Measurements from ENCODE around the gene NXPH1. TPM values are rescaled to one million over a fixed set of nuclear protein-coding genes. Genes with fewer than 3 reads are reported as not detected.

The NXPH1 gene
- total RNA-seq, 4 donors from 2014 or later = not detected

DNA sequence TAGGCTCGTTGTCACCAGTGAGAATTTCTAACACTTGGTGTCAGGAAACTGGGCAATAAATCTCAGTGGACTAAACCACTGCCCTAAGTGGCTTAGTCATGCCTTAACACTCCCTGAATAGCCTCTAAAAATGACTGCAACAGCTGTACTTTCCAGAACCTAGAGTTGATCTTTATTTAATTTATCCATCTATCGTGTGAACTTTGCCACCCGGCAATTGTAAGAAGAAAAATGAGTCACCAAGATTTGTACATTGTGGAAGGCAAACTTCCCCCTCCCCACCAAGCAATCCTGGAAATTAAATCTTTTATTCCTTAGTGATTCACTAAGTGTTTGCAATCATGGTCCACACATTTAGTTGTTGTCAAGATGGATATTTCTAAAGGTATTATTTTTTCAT lies 47.1 kb downstream of the NXPH1 start:
- intact Hi-C loops (cut with DNase I) = no loop called here

DNA sequence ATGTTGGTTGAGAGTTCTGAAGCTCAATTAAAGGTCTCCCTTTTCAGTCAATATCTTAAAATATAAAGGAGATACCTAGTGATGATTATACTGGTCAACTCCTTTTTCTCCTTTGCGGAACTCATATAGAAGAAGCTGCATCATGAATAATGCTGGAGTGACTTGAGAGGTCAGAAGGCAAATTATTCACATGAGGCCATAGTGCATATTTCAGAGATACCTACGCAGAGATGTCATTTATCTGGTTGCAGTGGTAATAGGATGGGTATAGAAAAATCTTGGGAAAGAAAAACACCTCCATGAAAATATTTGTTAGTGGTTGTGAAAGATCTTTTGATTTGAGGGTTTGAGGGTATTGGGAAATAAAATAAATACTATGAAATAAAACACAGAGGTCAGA lies 47.7 kb downstream of the NXPH1 start:
- intact Hi-C loops (cut with DNase I) = no loop called here
- 85% methylated on average over 2 of the region's 2 CpGs for WGBS

More for the DNA sequence above, 47.1 kb downstream of the NXPH1 start:
- no peak for DNase-seq (ENCODE audit: extremely low spot score)
- H3K9me3 ChIP-seq = peaks cover 0 to 15% (median 7%) of the 10 kb centered on the region in 4 donors
- 61% methylated on average over 3 of the region's 3 CpGs for WGBS
- no peaks in the 10 kb centered on the region for H3K36me3 ChIP-seq
- H3K4me3 ChIP-seq = no peak overlapping the region
- no peaks in the 10 kb centered on the region for H3K4me1 ChIP-seq
- TF ChIP-seq, protein P1, sequence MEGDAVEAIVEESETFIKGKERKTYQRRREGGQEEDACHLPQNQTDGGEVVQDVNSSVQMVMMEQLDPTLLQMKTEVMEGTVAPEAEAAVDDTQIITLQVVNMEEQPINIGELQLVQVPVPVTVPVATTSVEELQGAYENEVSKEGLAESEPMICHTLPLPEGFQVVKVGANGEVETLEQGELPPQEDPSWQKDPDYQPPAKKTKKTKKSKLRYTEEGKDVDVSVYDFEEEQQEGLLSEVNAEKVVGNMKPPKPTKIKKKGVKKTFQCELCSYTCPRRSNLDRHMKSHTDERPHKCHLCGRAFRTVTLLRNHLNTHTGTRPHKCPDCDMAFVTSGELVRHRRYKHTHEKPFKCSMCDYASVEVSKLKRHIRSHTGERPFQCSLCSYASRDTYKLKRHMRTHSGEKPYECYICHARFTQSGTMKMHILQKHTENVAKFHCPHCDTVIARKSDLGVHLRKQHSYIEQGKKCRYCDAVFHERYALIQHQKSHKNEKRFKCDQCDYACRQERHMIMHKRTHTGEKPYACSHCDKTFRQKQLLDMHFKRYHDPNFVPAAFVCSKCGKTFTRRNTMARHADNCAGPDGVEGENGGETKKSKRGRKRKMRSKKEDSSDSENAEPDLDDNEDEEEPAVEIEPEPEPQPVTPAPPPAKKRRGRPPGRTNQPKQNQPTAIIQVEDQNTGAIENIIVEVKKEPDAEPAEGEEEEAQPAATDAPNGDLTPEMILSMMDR (IDR thresholded peaks at IDR 0.05) = no peak
- TF ChIP-seq EP300 (IDR thresholded peaks at IDR 0.05) (no peak), POLR2A (IDR thresholded peaks at IDR 0.05; ENCODE audit: low read depth) (no peak), POLR2AphosphoS5 (IDR thresholded peaks at IDR 0.05) (no peak)
- H3K27ac ChIP-seq (replicated peaks in 1 of 4) = no peak overlapping the region
- H3K27me3 ChIP-seq = no peaks in the 10 kb centered on the region

DNA sequence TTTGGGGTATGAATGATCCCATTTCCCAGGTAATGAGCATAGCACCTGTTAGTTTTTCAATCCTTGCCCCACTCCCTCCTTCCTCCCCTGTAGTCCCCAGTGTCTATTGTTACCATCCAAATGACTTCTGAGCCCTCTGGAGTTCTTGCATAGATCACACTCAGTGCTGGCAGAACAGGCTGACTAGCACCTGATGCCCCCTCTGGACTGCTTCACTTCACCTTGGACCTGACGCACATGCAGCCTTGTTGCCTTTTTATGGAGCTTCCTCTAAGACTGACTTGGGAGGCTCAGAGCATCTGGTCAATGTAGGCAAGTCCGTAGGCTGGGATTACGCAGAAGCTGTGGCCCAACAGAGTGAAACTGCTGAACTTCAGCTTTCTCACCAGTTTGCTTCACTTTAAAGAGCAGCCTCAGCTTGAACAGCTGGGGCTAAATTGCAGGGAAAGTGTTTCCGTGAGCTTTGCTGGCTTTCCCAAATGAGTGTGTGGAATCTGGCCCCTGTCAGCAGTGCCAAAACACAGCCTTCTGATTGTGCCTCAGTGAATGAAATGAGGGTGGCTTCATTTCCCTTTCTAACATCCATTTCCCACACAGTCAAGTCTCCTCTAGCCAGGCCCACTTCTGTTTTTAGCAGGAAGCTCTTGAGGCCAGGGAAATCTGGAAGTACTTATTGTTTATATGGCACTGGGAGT lies 48.5 kb downstream of the NXPH1 start:
- Histone ChIP-seq H3K36me3 (no peaks in the 10 kb centered on the region), H3K27me3 (no peaks in the 10 kb centered on the region), H3K4me3 (no peak overlapping the region), H3K9me3 (peaks cover 0 to 15% (median 7%) of the 10 kb centered on the region in 4 donors), H3K27ac (replicated peaks in 1 of 4) (no peak overlapping the region), H3K4me1 (no peaks in the 10 kb centered on the region)
- TF ChIP-seq POLR2AphosphoS5 (IDR thresholded peaks at IDR 0.05) = no peak
- no peak for TF ChIP-seq EP300 (IDR thresholded peaks at IDR 0.05)
- TF ChIP-seq POLR2A (IDR thresholded peaks at IDR 0.05; ENCODE audit: low read depth) = no peak
- TF ChIP-seq, protein P1 (IDR thresholded peaks at IDR 0.05) = no peak
- intact Hi-C loops (cut with DNase I) = no loop called here
- no peak for DNase-seq (ENCODE audit: extremely low spot score)
- WGBS = 35% methylated on average over 4 of the region's 4 CpGs

More for the DNA sequence above, 47.7 kb downstream of the NXPH1 start:
- H3K27me3 ChIP-seq = no peaks in the 10 kb centered on the region
- no peak for DNase-seq (ENCODE audit: extremely low spot score)
- no peaks in the 10 kb centered on the region for H3K36me3 ChIP-seq
- H3K4me1 ChIP-seq = no peaks in the 10 kb centered on the region
- no peak for TF ChIP-seq EP300 (IDR thresholded peaks at IDR 0.05)
- no peak for TF ChIP-seq POLR2AphosphoS5 (IDR thresholded peaks at IDR 0.05)
- no peak for TF ChIP-seq POLR2A (IDR thresholded peaks at IDR 0.05; ENCODE audit: low read depth)
- TF ChIP-seq, protein P1 (IDR thresholded peaks at IDR 0.05) = no peak
- H3K4me3 ChIP-seq = no peak overlapping the region
- no peak overlapping the region for H3K27ac ChIP-seq (replicated peaks in 1 of 4)
- H3K9me3 ChIP-seq = peaks cover 0 to 15% (median 7%) of the 10 kb centered on the region in 4 donors

DNA sequence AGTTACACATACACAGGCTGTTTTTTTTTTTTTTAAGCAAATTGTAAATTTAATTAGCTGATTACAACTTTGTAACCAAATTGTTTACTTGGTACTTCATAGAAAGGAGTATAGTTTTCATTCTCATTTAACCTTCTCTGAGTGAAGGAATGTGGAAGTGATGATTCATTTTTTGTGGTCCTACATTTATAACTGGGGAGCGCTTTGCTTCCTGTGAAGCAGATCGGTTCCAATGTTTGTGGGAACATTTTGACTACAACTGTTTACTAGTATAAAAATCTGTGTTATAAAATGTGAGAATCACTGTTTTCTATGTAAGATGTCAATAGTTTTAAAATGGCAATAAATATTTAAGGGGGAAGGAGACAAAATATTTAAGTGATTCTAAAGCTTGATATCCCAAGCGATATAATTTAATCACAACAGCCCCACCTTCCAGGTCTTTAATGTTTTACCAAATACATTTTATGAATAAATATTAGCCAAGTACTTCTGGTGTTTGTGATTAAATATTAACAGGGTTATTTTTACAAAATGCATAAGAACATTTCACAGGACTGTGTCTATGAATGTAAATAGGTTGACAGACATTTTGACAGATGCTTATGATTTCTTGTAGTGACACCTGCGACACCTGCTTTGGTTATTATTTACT lies 57.1 kb downstream of the NXPH1 start:
- H3K27me3 ChIP-seq = no peaks in the 10 kb centered on the region
- TF ChIP-seq, protein P1 (IDR thresholded peaks at IDR 0.05) = no peak
- TF ChIP-seq POLR2AphosphoS5 (IDR thresholded peaks at IDR 0.05) (no peak), POLR2A (IDR thresholded peaks at IDR 0.05; ENCODE audit: low read depth) (no peak), EP300 (IDR thresholded peaks at IDR 0.05) (no peak)
- WGBS = 91% methylated on average over 4 of the region's 4 CpGs
- no peak for DNase-seq (ENCODE audit: extremely low spot score)
- H3K36me3 ChIP-seq = no peaks in the 10 kb centered on the region
- no peak overlapping the region for H3K27ac ChIP-seq (replicated peaks in 1 of 4)
- no peaks in the 10 kb centered on the region for H3K4me1 ChIP-seq
- no peaks in the 10 kb centered on the region for H3K9me3 ChIP-seq
- intact Hi-C loops (cut with DNase I) = no loop called here
- H3K4me3 ChIP-seq = no peak overlapping the region
